PC-9 (cell line): ENCODE results near the gene EPB41. TPM values are rescaled to one million over a fixed set of nuclear protein-coding genes. Genes with fewer than 3 reads are reported as not detected.
"Not testable (repeated sequence)": the region's sequence is repeated elsewhere in the genome, so short reads cannot be mapped to it uniquely, and the experiment has no call there.

Experiments used
- BruUV-seq: library from RNA; stranded (reverse); fragments of 400-500 nt; replicated peaks from 2 replicates; lab custom pipeline; 2021; lab: Mats Ljungman, UMichigan
- CTCF ChIA-PET: fragments of 300-600 bp; sonication (Branson Sonifier 250); formaldehyde crosslinking; loops from one replicate; lab custom pipeline; 2022; ENCODE audit warnings: antibody characterized with exemption; lab: Charles Lee
- POLR2A ChIA-PET: fragments of 300-600 bp; sonication (Branson Sonifier 250); formaldehyde crosslinking; loops from one replicate; lab custom pipeline; 2022; ENCODE audit warnings: antibody characterized with exemption; ENCODE audit not compliant: unreplicated experiment; lab: Charles Lee
- DNase-seq, 2 experiments: peaks; one replicate each; pipeline versions ENCODE4 v3.0.0 to v3.0.0-alpha.2; 2015 to 2022; ENCODE audit warnings: mixed read lengths in 1 of 2
- H2AFZ ChIP-seq: fragments of 200-600 bp; sonication (generic); 2 replicates; pipeline ENCODE4 v1.8.1; 2017; ENCODE audit warnings: antibody characterized with exemption
- H3F3A ChIP-seq: fragments of 200-600 bp; sonication (generic); 2 replicates; pipeline ENCODE4 v1.8.1; 2017; ENCODE audit warnings: antibody characterized with exemption, mild to moderate bottlenecking, low read depth; ENCODE audit not compliant: insufficient read depth
- H3K27ac ChIP-seq: fragments of 200-600 bp; sonication (generic); 2 replicates; pipeline ENCODE4 v1.6.1; 2016; ENCODE audit warnings: mixed run types
- H3K27me3 ChIP-seq: fragments of 200-600 bp; sonication (generic); 2 replicates; pipeline ENCODE4 v1.6.1; 2016; ENCODE audit warnings: low read depth, mixed run types; ENCODE audit not compliant: insufficient read depth
- H3K36me3 ChIP-seq: fragments of 200-600 bp; sonication (generic); 2 replicates; pipeline ENCODE4 v1.6.1; 2016; ENCODE audit warnings: low read depth, mixed run types
- H3K4me1 ChIP-seq: fragments of 200-600 bp; sonication (generic); replicated peaks from 2 replicates; pipeline ENCODE4 v1.6.1; 2016; ENCODE audit warnings: mixed run types; ENCODE audit not compliant: insufficient read depth
- H3K4me2 ChIP-seq: fragments of 200-600 bp; sonication (generic); 2 replicates; pipeline ENCODE4 v1.6.1; 2017; ENCODE audit warnings: mixed run types
- H3K4me3 ChIP-seq: fragments of 200-600 bp; sonication (generic); 2 replicates; pipeline ENCODE4 v1.6.1; 2016; ENCODE audit warnings: mixed run types
- H3K79me2 ChIP-seq: fragments of 200-600 bp; sonication (generic); 2 replicates; pipeline ENCODE4 v1.6.1; 2017; ENCODE audit warnings: low read depth, mixed run types
- H3K9me2 ChIP-seq: fragments of 200-600 bp; sonication (generic); 2 replicates; pipeline ENCODE4 v1.8.1; 2017; ENCODE audit warnings: mild to moderate bottlenecking; ENCODE audit not compliant: insufficient read depth
- H3K9me3 ChIP-seq: fragments of 200-600 bp; sonication (generic); 2 replicates; pipeline ENCODE4 v1.8.1; 2016; ENCODE audit warnings: low read depth; ENCODE audit not compliant: insufficient read depth
- H4K20me1 ChIP-seq: fragments of 200-600 bp; sonication (generic); 2 replicates; pipeline ENCODE4 v1.8.1; 2017; ENCODE audit not compliant: insufficient read depth
- CTCF ChIP-seq: fragments of 200-600 bp; sonication (generic); conservative IDR thresholded peaks from 2 replicates; pipeline ENCODE4 v1.6.1; 2017; ENCODE audit warnings: mixed run types, antibody characterized with exemption, mild to moderate bottlenecking, moderate library complexity
- EZH2 ChIP-seq: fragments of 200-600 bp; sonication (generic); IDR thresholded peaks from 2 replicates; pipeline ENCODE4 v1.8.0; 2017; ENCODE audit warnings: antibody characterized with exemption, low read depth
- intact Hi-C: fragments of 100-400 bp; cut with micrococcal nuclease; formaldehyde crosslinking; loops from one replicate; pipeline ENCODE4 v1.10.0; 2022; ENCODE audit not compliant: unreplicated experiment
- total RNA-seq: library from RNA; stranded (reverse); gene quantifications from 2 replicates; pipeline ENCODE4 v1.2.3, GENCODE V29; 2021

EPB41 gene
- total RNA-seq, 1 experiment from 2014 or later, result 42.2 TPM

- Histone ChIP-seq H3K9me3 (no peaks in the 10 kb centered on the region), H3K4me3 (no peak overlapping the region), H4K20me1 (no peaks in the 10 kb centered on the region), H3K9me2 (no peaks in the 10 kb centered on the region), H3K27me3 (no peaks in the 10 kb centered on the region), H3K79me2 (no peaks in the 10 kb centered on the region), H3K27ac (no peak overlapping the region), H3F3A (no peaks in the 10 kb centered on the region), H2AFZ (no peak overlapping the region), H3K4me1 (no peaks in the 10 kb centered on the region), H3K4me2 (no peak overlapping the region), H3K36me3 (no peaks in the 10 kb centered on the region)
- ChIA-PET CTCF (no interaction called here), POLR2A (no interaction called here)
- TF ChIP-seq CTCF (no peak), EZH2 (no peak)
- BruUV-seq, result no TSS peak
- intact Hi-C loops, result no loop called here
- DNase-seq, result no peak
These were observed 21.7 kb downstream of the EPB41 start for GRCh38 chr1:28936094-28936493.

DNA sequence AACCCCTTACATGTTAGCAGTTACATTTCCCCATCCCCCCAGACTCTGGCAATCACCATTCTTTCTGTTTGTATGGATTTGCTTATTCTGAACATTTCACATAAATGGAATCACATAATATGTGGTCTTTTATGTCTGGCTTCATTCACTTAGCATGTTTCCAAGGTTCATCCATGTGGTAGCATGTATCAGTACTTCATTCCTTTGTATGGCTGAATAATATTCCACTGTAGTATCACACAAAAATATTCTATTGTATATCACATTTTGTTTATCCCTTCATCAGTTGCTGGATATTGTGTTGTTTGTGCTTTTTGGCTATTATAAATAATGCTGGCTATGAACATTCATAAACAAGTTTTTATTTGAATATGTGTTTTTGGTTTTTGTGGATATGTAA, 22.2 kb downstream of the EPB41 start:
- Histone ChIP-seq H3K79me2 (no peaks in the 10 kb centered on the region), H4K20me1 (no peaks in the 10 kb centered on the region), H3K4me2 (no peak overlapping the region), H3K9me3 (no peaks in the 10 kb centered on the region), H3F3A (no peaks in the 10 kb centered on the region), H3K27ac (no peak overlapping the region), H3K27me3 (no peaks in the 10 kb centered on the region), H3K36me3 (no peaks in the 10 kb centered on the region), H2AFZ (no peak overlapping the region), H3K4me1 (no peaks in the 10 kb centered on the region), H3K4me3 (no peak overlapping the region), H3K9me2 (no peaks in the 10 kb centered on the region)
- DNase-seq, result no peak
- POLR2A ChIA-PET, result no interaction called here
- BruUV-seq, result no TSS peak
- TF ChIP-seq EZH2, result no peak
- TF ChIP-seq CTCF, result no peak
- CTCF ChIA-PET, result no interaction called here
- intact Hi-C loops, result no loop called here

GRCh38 chr1:28943581-28943980, 29.2 kb downstream of the EPB41 start:
- H3K9me2 ChIP-seq, H3K9me3 ChIP-seq, CTCF ChIA-PET, intact Hi-C loops, H3K4me1 ChIP-seq, H3K27me3 ChIP-seq, BruUV-seq, H4K20me1 ChIP-seq, DNase-seq, H3K36me3 ChIP-seq, H3K79me2 ChIP-seq, H3F3A ChIP-seq, H3K4me3 ChIP-seq, H3K27ac ChIP-seq, H3K4me2 ChIP-seq, H2AFZ ChIP-seq: not testable (repeated sequence)
- POLR2A ChIA-PET, result interaction anchor here (0.6 kb wide), 2 partner anchors 113 to 260 kb away, joined by 6 to 8 read pairs; no protein-coding TSS in a partner anchor

DNA sequence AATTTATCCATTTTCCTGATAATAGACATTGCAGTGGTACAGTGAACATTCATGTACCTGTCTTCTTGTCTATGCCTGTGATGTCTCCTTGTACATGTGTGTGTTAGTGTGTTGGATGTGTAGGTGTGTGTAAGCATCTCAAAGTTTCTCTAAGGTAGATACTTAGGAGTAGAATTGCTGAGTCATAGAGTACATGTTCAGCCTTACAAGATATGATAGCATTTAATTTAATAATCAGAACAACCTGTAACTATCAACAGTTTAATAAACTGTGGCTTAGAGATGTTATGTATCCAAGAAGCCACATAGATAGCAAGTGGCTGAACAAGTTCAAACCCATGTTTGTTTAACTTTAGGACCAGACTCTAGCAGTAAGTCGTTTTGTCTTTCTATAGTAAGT, 35.6 kb downstream of the EPB41 start:
- Histone ChIP-seq H3K79me2 (no peaks in the 10 kb centered on the region), H3K4me3 (no peak overlapping the region), H2AFZ (no peak overlapping the region; the same call in 1 of the 2 replicates), H3F3A (no peaks in the 10 kb centered on the region), H3K4me2 (no peak overlapping the region), H3K36me3 (no peaks in the 10 kb centered on the region), H4K20me1 (no peaks in the 10 kb centered on the region), H3K27me3 (no peaks in the 10 kb centered on the region), H3K9me2 (no peaks in the 10 kb centered on the region), H3K4me1 (no peaks in the 10 kb centered on the region), H3K9me3 (no peaks in the 10 kb centered on the region), H3K27ac (0 out of 2 replicates have a peak overlapping the region, but pooled peaks have one; percentile 9)
- intact Hi-C loops, result no loop called here
- ChIA-PET POLR2A (no interaction called here), CTCF (no interaction called here)
- TF ChIP-seq EZH2, result no peak
- no peak for TF ChIP-seq CTCF
- no TSS peak for BruUV-seq
- no peak for DNase-seq
